NCI-H345 treated with DMSO at 0.1 percent for 48 hours (cell line): ENCODE data around the gene ILDR1.

ENCODE experiments used
- DNase-seq: peaks from one replicate; lab custom pipeline; 2025; ENCODE audit not compliant: unreplicated experiment; lab: John Stamatoyannopoulos, UW

ILDR1 gene

GRCh38 chr3:122019493-122019892, 2.6 kb downstream of the ILDR1 start:
- DNase-seq: no peak

- DNase-seq: no peak
Measured at GRCh38 chr3:122014741-122015140, 7.3 kb downstream of the ILDR1 start.

DNA sequence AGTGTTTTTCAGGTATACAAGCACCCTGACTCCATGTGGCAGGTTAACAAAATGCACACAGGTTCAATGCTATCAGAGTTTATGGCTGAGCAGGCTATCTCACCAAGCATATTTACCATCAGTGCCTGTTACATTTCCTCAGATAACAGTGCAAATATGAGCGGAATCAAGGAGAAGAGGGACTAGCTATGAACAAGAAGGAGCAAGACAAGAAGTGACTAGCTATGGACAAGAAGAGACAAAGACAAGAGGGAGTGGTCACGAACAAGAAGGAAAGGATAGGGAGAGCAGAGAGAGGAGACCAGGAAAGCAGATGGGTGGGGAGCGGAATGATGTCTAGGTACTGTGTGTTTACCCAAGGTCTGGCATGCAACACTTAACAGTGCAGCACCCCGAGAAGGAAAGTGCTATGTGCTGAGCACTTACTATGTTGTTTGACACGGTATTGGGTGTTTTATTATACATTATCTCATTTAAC, 8.6 kb downstream of the ILDR1 start:
- DNase-seq: no peak

DNA sequence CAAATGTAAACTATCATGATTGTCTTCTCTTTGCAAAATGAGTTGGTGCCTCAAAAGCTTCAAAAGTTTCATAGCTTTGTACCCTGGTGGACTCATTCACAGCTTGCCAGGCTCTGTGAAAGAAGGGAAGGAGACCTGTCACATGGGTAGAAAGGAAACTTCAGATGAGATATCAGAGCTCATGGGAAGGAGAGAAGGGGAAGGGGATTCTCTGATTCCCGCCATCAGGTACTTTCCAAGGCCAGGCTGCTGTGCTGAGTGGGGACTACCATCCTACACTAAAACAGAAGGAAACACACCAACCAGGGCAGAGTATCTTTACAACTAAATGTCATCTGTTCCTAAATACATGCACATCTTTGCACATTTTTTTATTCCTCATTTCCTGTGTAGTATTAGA, 9.2 kb downstream of the ILDR1 start:
- no peak for DNase-seq

GRCh38 chr3:122011396-122011795, 10.7 kb downstream of the ILDR1 start:
- DNase-seq: no peak

GRCh38 chr3:122010506-122010905, 11.5 kb downstream of the ILDR1 start:
- no peak for DNase-seq

GRCh38 chr3:122008166-122008565, 13.9 kb downstream of the ILDR1 start:
- no peak for DNase-seq

DNA sequence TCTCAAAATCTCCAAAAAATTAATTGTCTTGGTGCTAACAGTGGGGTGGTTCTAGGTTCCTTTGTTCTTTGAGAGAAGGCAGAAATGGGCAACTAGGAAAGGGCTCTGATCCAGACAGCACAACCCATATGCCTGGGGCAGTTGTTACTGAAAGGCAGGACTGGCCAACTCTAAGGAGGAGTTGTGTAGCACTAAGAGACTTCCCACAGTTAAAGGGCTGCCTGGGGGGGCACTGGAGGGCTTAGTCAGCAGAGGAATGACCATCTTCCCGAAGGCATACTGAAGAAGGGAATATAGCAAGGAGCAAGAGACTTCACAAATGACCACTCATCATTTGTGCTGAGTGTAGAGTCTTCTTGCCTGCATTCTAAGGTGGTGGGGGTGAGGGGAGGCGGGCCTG, 15.8 kb downstream of the ILDR1 start:
- DNase-seq: no peak

DNA sequence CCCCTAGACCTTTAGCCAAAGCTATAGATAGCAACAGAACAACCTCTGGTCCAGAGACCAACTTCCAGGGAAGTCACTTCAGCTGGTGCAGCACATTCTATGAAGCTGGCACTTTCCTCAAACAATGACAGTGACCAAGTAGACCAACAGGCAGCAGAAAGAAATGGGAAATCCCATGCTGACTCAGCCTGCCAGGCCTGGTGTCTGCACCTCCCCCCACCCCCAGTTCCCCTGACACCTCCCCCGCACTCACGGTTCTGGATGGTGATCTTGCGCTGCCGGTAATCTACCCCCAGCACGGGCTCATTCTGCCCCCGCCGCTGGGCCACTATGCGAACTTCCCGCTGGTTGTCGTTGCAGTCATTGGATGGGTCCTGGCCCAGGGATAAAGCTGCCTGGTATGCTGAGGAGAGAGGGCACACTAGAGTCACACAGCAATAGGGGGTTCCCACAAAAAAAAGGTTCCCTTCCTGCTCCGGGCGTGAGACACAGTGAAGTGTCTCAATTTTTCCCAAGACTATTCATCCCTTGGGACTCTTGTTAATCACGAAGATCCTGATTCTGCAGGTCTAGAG, 17.0 kb downstream of the ILDR1 start:
- DNase-seq: no peak

DNA sequence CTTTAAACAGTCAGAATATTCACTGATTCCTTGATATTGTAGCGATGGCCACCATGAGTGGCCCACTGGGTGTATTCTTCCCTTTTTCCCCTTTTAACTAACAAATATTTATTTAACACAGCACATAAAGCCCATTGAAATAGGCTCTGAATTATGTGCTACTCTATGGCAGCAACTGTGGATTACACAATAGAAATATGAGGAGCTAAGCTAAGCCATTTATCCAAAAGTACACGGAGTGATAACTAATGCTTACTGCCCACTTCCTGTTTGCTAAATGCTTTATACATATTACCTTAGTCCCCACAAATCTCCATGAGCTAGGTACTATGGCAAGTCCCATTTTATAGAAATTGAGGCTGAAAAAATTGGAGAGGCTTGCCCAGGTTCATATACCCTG, 17.9 kb downstream of the ILDR1 start:
- no peak for DNase-seq

GRCh38 chr3:122003606-122004005, 18.4 kb downstream of the ILDR1 start:
- DNase-seq: no peak

DNA sequence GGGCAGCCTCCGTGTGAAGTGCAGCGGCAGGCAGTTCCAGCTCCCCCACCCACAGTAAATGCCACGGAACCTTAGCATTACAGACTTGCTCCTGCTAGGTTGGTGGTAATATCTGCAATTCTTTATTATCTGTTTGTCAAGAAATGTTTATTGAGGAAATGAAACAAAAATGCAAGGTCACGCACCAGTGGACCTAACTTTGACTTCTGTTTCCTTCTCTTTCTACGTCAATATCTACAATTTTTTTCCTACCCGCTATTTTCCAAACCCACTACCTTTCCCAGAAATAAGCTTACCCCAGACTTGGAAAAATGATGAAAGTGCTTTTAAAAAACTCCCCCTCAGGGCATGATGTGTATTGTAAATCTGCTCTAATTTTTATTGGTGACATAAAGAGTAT, 18.9 kb downstream of the ILDR1 start:
- no peak for DNase-seq

DNA sequence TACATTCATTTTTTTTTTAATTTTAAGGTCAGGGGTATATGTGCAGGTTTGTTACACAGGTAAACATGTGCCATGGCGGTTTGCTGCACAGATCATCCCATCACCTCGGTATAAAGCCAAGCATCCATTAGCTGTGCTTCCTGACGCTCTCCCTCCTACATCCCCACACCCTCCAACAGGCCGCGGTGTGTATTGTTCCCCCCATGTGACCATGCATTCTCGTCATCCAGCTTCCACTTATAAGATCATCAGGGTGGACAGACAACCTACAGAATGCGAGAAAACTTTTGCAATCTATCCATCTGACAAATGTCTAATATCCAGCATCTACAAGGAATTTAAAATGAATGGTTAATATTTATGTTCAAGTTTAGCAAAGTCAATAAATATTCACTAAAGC, 19.4 kb downstream of the ILDR1 start:
- DNase-seq: no peak

GRCh38 chr3:122001892-122002291, 20.2 kb downstream of the ILDR1 start:
- DNase-seq: no peak

DNA sequence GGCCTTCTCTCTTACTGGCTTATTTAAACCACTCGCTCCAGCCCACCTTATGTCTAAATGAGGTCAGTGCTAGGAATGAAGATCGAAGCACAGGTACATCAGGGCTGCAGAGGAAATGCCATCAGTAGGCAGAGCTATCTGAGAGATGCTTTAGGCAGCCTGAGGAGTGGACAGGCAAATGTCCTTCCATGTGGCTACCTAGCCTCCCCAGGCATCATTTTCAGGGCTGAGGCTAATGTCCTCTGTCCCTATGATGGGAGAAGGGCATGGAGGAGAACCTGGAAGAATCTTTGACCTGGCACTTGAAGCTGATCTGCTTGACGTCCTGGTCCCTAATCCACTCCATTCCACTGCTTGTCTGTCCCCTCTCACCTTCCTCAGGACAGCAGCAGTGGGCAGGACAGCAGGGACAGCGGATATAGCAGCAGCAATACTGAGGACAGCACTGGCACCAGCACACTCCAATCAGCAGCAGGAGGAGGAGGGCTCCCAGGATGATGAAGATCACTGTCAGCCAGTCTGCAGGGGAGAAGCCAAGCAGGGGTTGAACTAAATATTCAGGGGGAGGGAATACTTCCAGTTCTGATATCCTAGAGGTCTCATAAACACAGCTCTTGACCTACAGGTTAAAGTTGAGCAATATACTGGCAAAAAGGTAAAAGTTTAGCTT, 21.0 kb downstream of the ILDR1 start:
- DNase-seq: no peak

GRCh38 chr3:121999931-122000330, 22.1 kb downstream of the ILDR1 start:
- DNase-seq: no peak

GRCh38 chr3:121998611-121999473, 23.2 kb downstream of the ILDR1 start:
- DNase-seq: no peak

DNA sequence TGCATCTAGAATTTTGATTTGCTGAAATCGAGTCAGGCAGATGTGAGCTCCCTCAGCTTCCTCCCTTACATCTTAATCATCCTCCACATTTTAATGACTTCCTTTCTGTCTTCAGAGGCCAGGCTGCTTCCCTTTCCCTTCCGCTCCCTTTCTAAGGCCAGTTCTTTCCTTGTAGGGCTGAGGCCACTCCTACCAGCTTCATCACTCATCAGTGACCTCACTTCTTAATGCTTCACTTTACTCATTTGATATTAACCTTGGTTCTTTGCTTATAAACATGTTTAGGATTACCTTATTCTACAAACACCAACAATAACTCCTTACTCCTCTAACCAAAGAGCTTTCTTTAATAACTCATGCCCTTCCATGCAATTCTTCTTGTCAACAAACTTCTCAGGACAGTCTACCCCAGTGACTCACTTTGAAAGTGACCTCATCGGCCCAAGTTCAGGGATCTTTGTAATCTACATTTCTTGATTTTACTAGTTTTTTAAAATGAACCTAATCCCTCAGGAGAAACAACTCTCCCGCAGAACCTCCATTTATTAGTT, 23.9 kb downstream of the ILDR1 start:
- DNase-seq: no peak

DNA sequence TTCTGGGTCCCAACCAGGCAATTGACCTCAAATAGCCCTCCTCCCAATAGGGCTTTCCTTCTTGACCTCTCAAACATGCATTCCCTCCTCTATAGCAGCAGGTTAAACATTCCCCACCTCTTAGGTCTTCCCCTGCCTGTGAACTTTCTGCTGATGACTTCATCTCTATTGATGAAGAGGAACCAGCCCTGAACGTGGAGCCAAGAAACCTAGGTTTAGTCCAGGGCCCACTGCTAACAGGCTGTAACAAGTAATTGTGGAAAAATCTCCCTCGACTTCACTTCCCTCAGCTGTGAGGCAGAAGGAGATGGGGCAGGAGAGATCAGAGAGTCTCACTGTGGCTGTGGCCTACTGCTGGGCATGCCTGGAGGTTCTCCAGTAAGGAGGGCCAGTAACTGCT, 24.7 kb downstream of the ILDR1 start:
- DNase-seq: no peak

- no peak for DNase-seq
Measured at GRCh38 chr3:121996441-121996840, 25.6 kb downstream of the ILDR1 start.

- DNase-seq: no peak
Measured at GRCh38 chr3:121995161-121996137, 26.6 kb downstream of the ILDR1 start.
